Measurements from ENCODE around the gene CBX2. TPM values are rescaled to one million over a fixed set of nuclear protein-coding genes. Genes with fewer than 3 reads are reported as not detected.

CBX2 gene
- polyA plus RNA-seq, 1 of the 3 experiments (the other 2 are of a cell fraction): 22.4 TPM

DNA sequence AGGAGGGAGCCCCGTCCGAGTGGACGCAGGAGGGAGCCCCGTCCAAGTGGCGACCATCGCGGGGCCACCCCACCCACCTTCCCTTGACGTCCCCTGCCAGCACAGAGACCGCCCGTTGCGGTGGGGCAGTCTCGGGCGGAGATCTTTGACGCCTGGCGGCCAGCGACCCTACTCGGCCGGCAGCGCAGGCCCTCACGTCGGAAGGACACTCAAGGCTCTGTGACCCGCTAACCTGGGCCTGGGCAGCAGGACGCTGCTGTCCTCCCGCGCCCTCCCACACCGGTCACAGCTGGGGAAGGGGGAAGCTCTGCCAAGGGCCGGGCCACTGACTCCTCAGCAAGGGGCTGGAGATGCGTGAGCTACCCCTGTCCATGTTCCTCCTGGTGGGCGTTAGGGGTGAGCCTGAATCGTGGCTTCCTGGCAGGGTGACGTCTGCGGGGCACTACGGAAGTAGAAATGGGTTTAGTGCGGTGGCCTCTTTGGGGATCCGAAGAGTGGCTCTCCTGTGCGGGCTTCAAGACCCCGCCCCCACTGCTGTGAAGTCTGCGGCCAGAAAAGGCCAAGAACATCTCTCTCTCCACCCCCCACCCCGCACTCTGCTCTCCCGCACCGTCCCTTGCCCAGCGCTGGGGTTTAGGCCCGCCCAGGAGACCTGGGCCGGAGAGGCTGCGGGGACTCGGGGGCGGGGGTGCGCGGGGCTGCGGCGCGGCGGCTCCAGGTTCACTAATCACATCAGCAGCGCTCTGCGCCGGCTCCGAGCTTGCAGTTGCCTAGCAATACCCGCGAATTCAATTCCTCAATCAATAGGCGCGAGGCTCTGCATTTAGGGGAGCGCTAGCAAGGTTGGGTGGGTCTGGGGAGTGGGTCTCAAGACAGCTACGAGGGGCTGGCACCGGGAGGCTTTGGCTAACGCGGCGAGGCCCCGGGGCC is 13.1 kb downstream of the CBX2 start:
- ChIA-PET CTCF (interaction anchor here (0.6 to 2.6 kb wide), 2 partner anchors 18 to 20 kb away, joined by 3 to 8 read pairs; no protein-coding TSS in a partner anchor), POLR2A (no interaction called here)
- Histone ChIP-seq H3K4me1 (ENCODE audit: control insufficient read depth in 1 of 2, insufficient read depth in 2 of 2, low read depth in 1 of 2, low read length in 1 of 2) (peaks cover 16 to 62% of the 10 kb centered on the region in 2 experiments; a peak in 3 of 4 replicates), H4K20me1 (ENCODE audit: insufficient read depth) (peaks cover 13% of the 10 kb centered on the region), H2AFZ (ENCODE audit: low read depth) (no peak overlapping the region), H3F3A (replicated peaks; ENCODE audit: insufficient read depth) (peaks cover 12% of the 10 kb centered on the region), H3K36me3 (replicated peaks in 1 of 2; ENCODE audit: control insufficient read depth in 1 of 2, insufficient read depth in 2 of 2, low read length in 1 of 2) (peaks cover 0 to 24% of the 10 kb centered on the region in 2 experiments), H3K79me2 (ENCODE audit: insufficient read depth) (peaks cover 11% of the 10 kb centered on the region), H3K9ac (no peak overlapping the region), H3K9me2 (no peaks in the 10 kb centered on the region), H3K4me3 (ENCODE audit: low read depth in 2 of 2, low read length in 1 of 2) (no peak overlapping the region), H3K27me3 (ENCODE audit: insufficient read depth) (no peaks in the 10 kb centered on the region), H3K4me2 (no peak overlapping the region), H3K9me3 (no peaks in the 10 kb centered on the region), H3K27ac (ENCODE audit: low read depth in 2 of 2, low read length in 1 of 2) (no peak overlapping the region)
- no peak for TF ChIP-seq RCOR1 (IDR thresholded peaks at IDR 0.05; ENCODE audit: low read length)
- TF ChIP-seq, protein P1, sequence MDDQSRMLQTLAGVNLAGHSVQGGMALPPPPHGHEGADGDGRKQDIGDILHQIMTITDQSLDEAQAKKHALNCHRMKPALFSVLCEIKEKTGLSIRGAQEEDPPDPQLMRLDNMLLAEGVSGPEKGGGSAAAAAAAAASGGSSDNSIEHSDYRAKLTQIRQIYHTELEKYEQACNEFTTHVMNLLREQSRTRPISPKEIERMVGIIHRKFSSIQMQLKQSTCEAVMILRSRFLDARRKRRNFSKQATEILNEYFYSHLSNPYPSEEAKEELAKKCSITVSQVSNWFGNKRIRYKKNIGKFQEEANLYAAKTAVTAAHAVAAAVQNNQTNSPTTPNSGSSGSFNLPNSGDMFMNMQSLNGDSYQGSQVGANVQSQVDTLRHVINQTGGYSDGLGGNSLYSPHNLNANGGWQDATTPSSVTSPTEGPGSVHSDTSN (IDR thresholded peaks at IDR 0.05): no peak
- no peak for TF ChIP-seq GATA2 (CRISPR knock-in tag; IDR thresholded peaks at IDR 0.05)
- TF ChIP-seq, protein P2, sequence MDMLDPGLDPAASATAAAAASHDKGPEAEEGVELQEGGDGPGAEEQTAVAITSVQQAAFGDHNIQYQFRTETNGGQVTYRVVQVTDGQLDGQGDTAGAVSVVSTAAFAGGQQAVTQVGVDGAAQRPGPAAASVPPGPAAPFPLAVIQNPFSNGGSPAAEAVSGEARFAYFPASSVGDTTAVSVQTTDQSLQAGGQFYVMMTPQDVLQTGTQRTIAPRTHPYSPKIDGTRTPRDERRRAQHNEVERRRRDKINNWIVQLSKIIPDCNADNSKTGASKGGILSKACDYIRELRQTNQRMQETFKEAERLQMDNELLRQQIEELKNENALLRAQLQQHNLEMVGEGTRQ (IDR thresholded peaks at IDR 0.05; ENCODE audit: borderline replicate concordance, low read depth, low read length): no peak
- no peak for TF ChIP-seq YY1 (IDR thresholded peaks at IDR 0.05; ENCODE audit: low read depth)
- no peak for TF ChIP-seq FOSL2 (IDR thresholded peaks at IDR 0.05; ENCODE audit: borderline replicate concordance, low read depth)
- TF ChIP-seq, protein P3, sequence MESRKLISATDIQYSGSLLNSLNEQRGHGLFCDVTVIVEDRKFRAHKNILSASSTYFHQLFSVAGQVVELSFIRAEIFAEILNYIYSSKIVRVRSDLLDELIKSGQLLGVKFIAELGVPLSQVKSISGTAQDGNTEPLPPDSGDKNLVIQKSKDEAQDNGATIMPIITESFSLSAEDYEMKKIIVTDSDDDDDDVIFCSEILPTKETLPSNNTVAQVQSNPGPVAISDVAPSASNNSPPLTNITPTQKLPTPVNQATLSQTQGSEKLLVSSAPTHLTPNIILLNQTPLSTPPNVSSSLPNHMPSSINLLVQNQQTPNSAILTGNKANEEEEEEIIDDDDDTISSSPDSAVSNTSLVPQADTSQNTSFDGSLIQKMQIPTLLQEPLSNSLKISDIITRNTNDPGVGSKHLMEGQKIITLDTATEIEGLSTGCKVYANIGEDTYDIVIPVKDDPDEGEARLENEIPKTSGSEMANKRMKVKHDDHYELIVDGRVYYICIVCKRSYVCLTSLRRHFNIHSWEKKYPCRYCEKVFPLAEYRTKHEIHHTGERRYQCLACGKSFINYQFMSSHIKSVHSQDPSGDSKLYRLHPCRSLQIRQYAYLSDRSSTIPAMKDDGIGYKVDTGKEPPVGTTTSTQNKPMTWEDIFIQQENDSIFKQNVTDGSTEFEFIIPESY (IDR thresholded peaks at IDR 0.05; ENCODE audit: borderline replicate concordance, low read depth): no peak
- TF ChIP-seq, protein P4, sequence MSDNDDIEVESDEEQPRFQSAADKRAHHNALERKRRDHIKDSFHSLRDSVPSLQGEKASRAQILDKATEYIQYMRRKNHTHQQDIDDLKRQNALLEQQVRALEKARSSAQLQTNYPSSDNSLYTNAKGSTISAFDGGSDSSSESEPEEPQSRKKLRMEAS (IDR thresholded peaks at IDR 0.05; ENCODE audit: low read depth): no peak
- WGBS (ENCODE audit: low lambda C conversion rate): 74% methylated on average over 61 of the region's 68 CpGs
- peak; percentile 81 for DNase-seq

DNA sequence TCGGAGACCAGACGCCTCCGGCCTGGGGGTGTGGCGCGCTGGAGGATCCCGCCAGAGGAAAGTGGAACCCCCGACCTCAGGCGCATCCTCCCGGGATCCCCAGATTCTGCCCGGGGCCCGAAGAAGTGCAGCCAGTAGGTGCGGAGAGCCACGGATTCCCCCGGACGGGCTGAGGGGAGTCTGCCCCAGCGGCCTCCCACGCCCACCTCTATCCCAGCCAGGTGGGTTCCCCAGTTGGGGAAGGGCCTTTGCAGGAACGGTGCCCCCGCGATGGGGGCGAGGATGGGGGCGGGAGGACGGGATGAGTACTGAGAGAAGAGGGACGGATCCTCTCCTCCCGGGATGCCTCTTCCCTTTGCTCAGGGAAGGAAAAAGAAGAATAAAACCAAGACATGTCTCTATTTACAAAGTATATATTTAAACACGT is 13.8 kb downstream of the CBX2 start:
- WGBS (ENCODE audit: low lambda C conversion rate): 78% methylated on average over 20 of the region's 26 CpGs
- no peak overlapping the region for H3K9ac ChIP-seq
- H3K27me3 ChIP-seq (ENCODE audit: insufficient read depth): no peaks in the 10 kb centered on the region
- ChIA-PET POLR2A (no interaction called here), CTCF (interaction anchor here (2.6 kb wide), 1 partner anchor 20 kb away, joined by 8 read pairs; no protein-coding TSS in a partner anchor)
- peaks cover 18% of the 10 kb centered on the region for H3K79me2 ChIP-seq (ENCODE audit: insufficient read depth)
- H3K36me3 ChIP-seq (replicated peaks in 1 of 2; ENCODE audit: control insufficient read depth in 1 of 2, insufficient read depth in 2 of 2, low read length in 1 of 2): peaks cover 0 to 24% of the 10 kb centered on the region in 2 experiments
- H2AFZ ChIP-seq (ENCODE audit: low read depth): no peak overlapping the region
- no peaks in the 10 kb centered on the region for H3K9me3 ChIP-seq
- H4K20me1 ChIP-seq (ENCODE audit: insufficient read depth): peaks cover 11% of the 10 kb centered on the region; the same call in 1 of the 2 replicates
- no peaks in the 10 kb centered on the region for H3K9me2 ChIP-seq
- DNase-seq: peak; percentile 63
- peaks cover 12% of the 10 kb centered on the region for H3F3A ChIP-seq (replicated peaks; ENCODE audit: insufficient read depth)
- no peak overlapping the region for H3K4me2 ChIP-seq
- H3K4me1 ChIP-seq (ENCODE audit: control insufficient read depth in 1 of 2, insufficient read depth in 2 of 2, low read depth in 1 of 2, low read length in 1 of 2): peaks cover 16 to 57% of the 10 kb centered on the region in 2 experiments; a peak in 3 of 4 replicates
- no peak overlapping the region for H3K4me3 ChIP-seq (ENCODE audit: low read depth in 2 of 2, low read length in 1 of 2)
- H3K27ac ChIP-seq (ENCODE audit: low read depth in 2 of 2, low read length in 1 of 2): no peak overlapping the region
- TF ChIP-seq NRF1 (IDR thresholded peaks at IDR 0.05; ENCODE audit: low read depth, low read length) (no peak), MEF2A (IDR thresholded peaks at IDR 0.05; ENCODE audit: borderline replicate concordance, low read depth) (no peak), GATA2 (CRISPR knock-in tag; IDR thresholded peaks at IDR 0.05) (no peak), MXI1 (IDR thresholded peaks at IDR 0.05; ENCODE audit: low read depth, low read length) (no peak), RFX5 (IDR thresholded peaks at IDR 0.05; ENCODE audit: low read length) (no peak), POLR2AphosphoS5 (IDR thresholded peaks at IDR 0.05; ENCODE audit: low read depth, low read length) (no peak), TEAD4 (IDR thresholded peaks at IDR 0.05; ENCODE audit: borderline replicate concordance, insufficient read depth) (no peak), FOXM1 (IDR thresholded peaks at IDR 0.05; ENCODE audit: low read depth) (no peak), GABPA (IDR thresholded peaks at IDR 0.05; ENCODE audit: low read depth) (no peak), RXRA (IDR thresholded peaks at IDR 0.05; ENCODE audit: borderline replicate concordance, low read depth) (no peak), YY1 (IDR thresholded peaks at IDR 0.05; ENCODE audit: low read depth) (no peak), NFIC (IDR thresholded peaks at IDR 0.05; ENCODE audit: borderline replicate concordance) (no peak), TAF1 (IDR thresholded peaks at IDR 0.05; ENCODE audit: borderline replicate concordance, low read depth, low read length) (no peak), FOXJ3 (CRISPR knock-in tag; IDR thresholded peaks at IDR 0.05) (no peak)
- TF ChIP-seq, protein P3 (IDR thresholded peaks at IDR 0.05; ENCODE audit: borderline replicate concordance, low read depth): no peak

All from SK-N-SH (cell line).